ENCODE data around the gene VCP.

Gene VCP

DNA sequence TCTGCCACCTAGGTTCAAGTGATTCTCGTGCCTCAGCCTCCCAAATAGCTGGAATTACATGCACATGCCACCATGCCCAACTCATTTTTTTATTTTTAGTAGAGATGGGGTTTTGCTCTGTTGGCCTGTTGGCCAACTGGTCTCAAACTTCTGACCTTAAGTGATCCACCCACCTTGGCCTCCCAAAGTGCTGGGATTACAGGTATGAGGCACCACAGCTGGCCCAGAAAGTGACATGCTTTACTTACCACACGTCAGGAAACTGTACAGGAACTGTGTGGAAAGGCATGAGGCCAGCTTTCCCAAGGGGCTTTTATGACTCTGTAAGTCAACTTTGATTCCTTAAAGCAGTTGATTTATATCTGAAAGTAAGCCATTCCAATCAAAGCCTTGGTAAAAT lies 57.9 kb downstream of the VCP start:
- no peak for DNase-seq (ENCODE audit: low read depth)

DNA sequence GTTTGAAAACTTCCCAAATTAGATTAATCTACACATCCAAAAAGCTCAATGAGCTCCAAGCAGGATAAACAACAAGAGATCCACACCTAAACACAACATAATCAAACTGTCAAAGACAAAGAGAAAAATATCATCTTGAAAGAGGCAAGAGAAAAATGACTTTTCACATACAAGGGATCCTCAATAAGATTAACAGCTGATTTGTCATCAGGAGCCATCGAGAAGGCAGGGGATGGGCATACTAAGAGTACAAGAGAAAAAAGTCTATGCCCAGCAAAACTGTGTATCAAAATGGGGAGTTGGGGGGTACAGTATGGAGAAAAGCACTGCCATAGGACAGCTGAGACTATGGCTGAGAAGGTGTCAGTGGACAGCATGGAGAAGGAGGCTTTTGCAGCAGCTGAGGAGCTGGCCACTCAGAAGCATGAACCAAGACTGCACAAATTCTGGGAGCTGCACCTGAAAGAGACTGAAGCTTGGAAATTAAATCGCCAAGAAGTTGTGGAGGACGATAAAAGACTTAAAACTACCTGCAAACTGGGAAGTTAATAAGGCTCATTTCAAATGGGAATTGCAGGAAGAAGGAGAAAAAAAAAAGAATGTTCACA lies 62.0 kb downstream of the VCP start:
- DNase-seq (ENCODE audit: low read depth), result no peak
